H9 (cell line): Measurements from ENCODE around the gene USP37. TPM values are rescaled to one million over a fixed set of nuclear protein-coding genes. Genes with fewer than 3 reads are reported as not detected.
A peak's percentile ranks its signal among the peaks of the same experiment; 100 is the strongest.

Experiments used
- DNase-seq: peaks from one replicate; pipeline ENCODE4 v3.0.0-alpha.2; 2017
- H2AFZ ChIP-seq: one replicate; pipeline ENCODE4 v1.6.1; 2013; ENCODE audit warnings: mild to moderate bottlenecking, low read length, control low read depth, moderate library complexity
- H2AK5ac ChIP-seq: 2 replicates; pipeline ENCODE4 v1.6.1; 2013; ENCODE audit warnings: low read length, control low read depth, mixed read lengths; ENCODE audit not compliant: insufficient read length
- H2BK120ac ChIP-seq: one replicate; pipeline ENCODE4 v1.6.1; 2013; ENCODE audit warnings: low read depth, mild to moderate bottlenecking, low read length, control low read depth, inconsistent platforms; ENCODE audit not compliant: poor library complexity, severe bottlenecking
- H2BK12ac ChIP-seq: 2 replicates; pipeline ENCODE4 v1.6.1; 2013; ENCODE audit warnings: low read length, control low read depth, mixed read lengths, low read depth; ENCODE audit not compliant: insufficient read length
- H2BK15ac ChIP-seq: 2 replicates; pipeline ENCODE4 v1.6.1; 2013; ENCODE audit warnings: low read depth, low read length, control low read depth
- H2BK20ac ChIP-seq: one replicate; pipeline ENCODE4 v1.6.1; 2013; ENCODE audit warnings: low read depth, mild to moderate bottlenecking, low read length, control low read depth, inconsistent platforms; ENCODE audit not compliant: poor library complexity, severe bottlenecking
- H2BK5ac ChIP-seq: 2 replicates; pipeline ENCODE4 v1.6.1; 2013; ENCODE audit warnings: low read length, control low read depth, mixed read lengths; ENCODE audit not compliant: insufficient read length
- H3K14ac ChIP-seq: 2 replicates; pipeline ENCODE4 v1.6.1; 2013; ENCODE audit warnings: low read length, control low read depth; ENCODE audit not compliant: insufficient read depth
- H3K18ac ChIP-seq: 2 replicates; pipeline ENCODE4 v1.6.1; 2013; ENCODE audit warnings: low read depth, mild to moderate bottlenecking, mixed read lengths, low read length, control low read depth; ENCODE audit not compliant: insufficient read length
- H3K23ac ChIP-seq: 2 replicates; pipeline ENCODE4 v1.6.1; 2013; ENCODE audit warnings: low read length, control low read depth, mixed read lengths, low read depth; ENCODE audit not compliant: insufficient read length
- H3K23me2 ChIP-seq: 2 replicates; pipeline ENCODE4 v1.6.1; 2013; ENCODE audit warnings: low read depth, mild to moderate bottlenecking, mixed read lengths, low read length, control low read depth; ENCODE audit not compliant: insufficient read length, poor library complexity, severe bottlenecking
- H3K27ac ChIP-seq: 2 replicates; pipeline ENCODE4 v1.5.1; 2013; ENCODE audit warnings: low read length, control low read depth, mixed read lengths, low read depth; ENCODE audit not compliant: insufficient read length
- H3K27me3 ChIP-seq: 2 replicates; pipeline ENCODE4 v1.6.1; 2013; ENCODE audit warnings: low read length, control low read depth, inconsistent platforms; ENCODE audit not compliant: insufficient read depth
- H3K4ac ChIP-seq: 2 replicates; pipeline ENCODE4 v1.6.1; 2013; ENCODE audit warnings: low read depth, mild to moderate bottlenecking, control low read depth, inconsistent platforms, low read length, moderate library complexity
- H3K4me1 ChIP-seq: 2 replicates; pipeline ENCODE4 v1.6.1; 2013; ENCODE audit warnings: low read length, control low read depth, inconsistent platforms; ENCODE audit not compliant: insufficient read depth
- H3K4me2 ChIP-seq: 2 replicates; pipeline ENCODE4 v1.6.1; 2013; ENCODE audit warnings: low read length, control low read depth, mixed read lengths; ENCODE audit not compliant: insufficient read length, insufficient read depth
- H3K56ac ChIP-seq: 2 replicates; pipeline ENCODE4 v1.6.1; 2013; ENCODE audit warnings: low read depth, mild to moderate bottlenecking, mixed read lengths, low read length, control low read depth; ENCODE audit not compliant: insufficient read length
- H3K79me1 ChIP-seq: 2 replicates; pipeline ENCODE4 v1.6.1; 2013; ENCODE audit warnings: low read depth, mild to moderate bottlenecking, moderate library complexity, low read length, control low read depth, inconsistent platforms; ENCODE audit not compliant: insufficient read depth, poor library complexity, severe bottlenecking
- H3K79me2 ChIP-seq: 2 replicates; pipeline ENCODE4 v1.6.1; 2013; ENCODE audit warnings: low read length, control low read depth, inconsistent platforms; ENCODE audit not compliant: insufficient read depth
- H3K9ac ChIP-seq: 2 replicates; pipeline ENCODE4 v1.6.1; 2013; ENCODE audit warnings: low read length, control low read depth, mixed read lengths; ENCODE audit not compliant: insufficient read length; ENCODE audit errors: extremely low read depth
- H3K9me3 ChIP-seq: one replicate; pipeline ENCODE4 v1.6.1; 2013; ENCODE audit warnings: low read depth, low read length, inconsistent platforms; ENCODE audit not compliant: control insufficient read depth
- H3T11ph ChIP-seq: one replicate; pipeline ENCODE4 v1.6.1; 2013; ENCODE audit warnings: mild to moderate bottlenecking, low read length, control low read depth, inconsistent platforms
- H4K20me1 ChIP-seq: one replicate; pipeline ENCODE4 v1.6.1; 2013; ENCODE audit not compliant: control insufficient read depth, insufficient read length, insufficient read depth
- H4K5ac ChIP-seq: 2 replicates; pipeline ENCODE4 v1.6.1; 2013; ENCODE audit warnings: low read depth, mild to moderate bottlenecking, mixed read lengths, low read length, control low read depth; ENCODE audit not compliant: insufficient read length
- H4K8ac ChIP-seq: replicated peaks from 2 replicates; pipeline ENCODE4 v1.6.1; 2013; ENCODE audit warnings: low read length, control low read depth, mixed read lengths, low read depth; ENCODE audit not compliant: insufficient read length
- H4K91ac ChIP-seq: 2 replicates; pipeline ENCODE4 v1.6.1; 2013; ENCODE audit warnings: low read depth, mild to moderate bottlenecking, moderate library complexity, mixed read lengths, low read length, control low read depth; ENCODE audit not compliant: insufficient read length
- H3K27ac Mint-ChIP-seq, 3 experiments: 2 replicates in 2 of 3; 3 replicates in 1 of 3; pipeline ENCODE4 v1.8.0; 2020 to 2021; ENCODE audit warnings: mixed read lengths in 3 of 3, mild to moderate bottlenecking in 1 of 3, moderate library complexity in 1 of 3
- H3K27me3 Mint-ChIP-seq: 2 replicates; pipeline ENCODE4 v1.8.0; 2021; ENCODE audit warnings: low read depth, mild to moderate bottlenecking, moderate library complexity, mixed read lengths
- H3K36me3 Mint-ChIP-seq, 3 experiments: 2 replicates in 2 of 3; 3 replicates in 1 of 3; pipeline ENCODE4 v1.8.0; 2020 to 2021; ENCODE audit warnings: low read depth in 3 of 3, mixed read lengths in 3 of 3; ENCODE audit not compliant: insufficient read depth in 1 of 3
- H3K4me1 Mint-ChIP-seq, 2 experiments: 2 replicates each; pipeline ENCODE4 v1.8.0; 2020; ENCODE audit warnings: mixed read lengths in 2 of 2
- H3K4me3 Mint-ChIP-seq, 2 experiments: 2 replicates in 1 of 2; 3 replicates in 1 of 2; pipeline ENCODE4 v1.8.0; 2020 to 2021; ENCODE audit warnings: mild to moderate bottlenecking in 2 of 2, mixed read lengths in 2 of 2, moderate library complexity in 1 of 2
- H3K9me3 Mint-ChIP-seq, 2 experiments: 2 replicates in 1 of 2; 3 replicates in 1 of 2; pipeline ENCODE4 v1.8.0; 2020; ENCODE audit warnings: mild to moderate bottlenecking in 2 of 2, mixed read lengths in 2 of 2, moderate library complexity in 1 of 2
- WGBS: extraction: QIAGEN DNeasy Blood & Tissue Kit; methylation state at CpG from one replicate; pipeline ENCODE4 v1.1.7; 2013; ENCODE audit warnings: missing lambda C conversion rate, low lambda C conversion rate, mixed read lengths; ENCODE audit not compliant: insufficient read length; ENCODE audit errors: extremely low coverage; 5-methylcytosine and 5-hydroxymethylcytosine counted together
- total RNA-seq: library from RNA; stranded (reverse); gene quantifications from 2 replicates; pipeline ENCODE4 v1.2.1, GENCODE V29; 2021
- TF ChIP-seq, protein P1 (sequence below): fragments of 200-600 bp; sonication (generic); conservative IDR thresholded peaks from 3 replicates; pipeline ENCODE4 v1.8.0; 2021; ENCODE audit warnings: antibody characterized with exemption, mild to moderate bottlenecking

Gene USP37
- total RNA-seq, 1 experiment from 2014 or later, result 34.9 TPM

DNA sequence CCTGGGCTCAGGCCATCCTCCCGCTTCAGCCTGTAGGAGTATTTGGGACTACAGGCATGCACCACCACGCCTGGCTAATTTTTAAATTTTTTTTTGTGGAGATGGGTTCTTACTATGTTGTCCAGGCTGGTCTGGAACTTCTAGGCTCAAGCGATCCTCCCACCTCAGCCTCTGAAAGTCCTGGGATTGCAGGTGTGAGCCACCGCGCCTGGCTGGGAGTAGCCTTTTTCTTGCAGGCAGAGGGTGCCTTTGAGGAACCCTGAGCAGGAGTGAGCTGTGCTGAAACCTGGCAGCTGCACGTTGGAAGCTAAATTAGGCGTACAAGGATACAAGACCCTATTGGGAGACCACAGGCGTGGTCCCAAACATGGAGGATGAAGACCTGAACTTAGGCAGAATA is 160.4 kb downstream of the USP37 start:
- Histone ChIP-seq H4K91ac (no peak overlapping the region), H3K4me2 (no peak overlapping the region), H2BK5ac (no peak overlapping the region), H3K14ac (no peak overlapping the region), H3K9ac (no peak overlapping the region), H2AFZ (no peak overlapping the region), H3K18ac (no peak overlapping the region), H3K56ac (no peak overlapping the region), H3K23me2 (peaks cover 15% of the 10 kb centered on the region), H2AK5ac (no peak overlapping the region), H2BK15ac (no peak overlapping the region), H2BK120ac (no peak overlapping the region), H3K79me1 (no peaks in the 10 kb centered on the region), H3K9me3 (no peaks in the 10 kb centered on the region), H3K79me2 (no peaks in the 10 kb centered on the region), H4K20me1 (no peaks in the 10 kb centered on the region), H3T11ph (no peak overlapping the region), H3K23ac (no peak overlapping the region), H4K5ac (no peak overlapping the region), H2BK20ac (no peak overlapping the region), H2BK12ac (no peak overlapping the region), H3K4ac (no peak overlapping the region), H3K27me3 (no peaks in the 10 kb centered on the region), H4K8ac (no peak overlapping the region), H3K27ac (no peak overlapping the region), H3K4me1 (peaks cover 4% of the 10 kb centered on the region; the same call in 1 of the 2 replicates)
- no peaks in the 10 kb centered on the region for H3K9me3 Mint-ChIP-seq
- H3K36me3 Mint-ChIP-seq, result peaks cover 4 to 19% (median 18%) of the 10 kb centered on the region in 3 experiments; a peak in 6 of 7 replicates
- no CpG with 5 or more reads among the region's 8 CpGs for WGBS
- H3K27me3 Mint-ChIP-seq, result no peaks in the 10 kb centered on the region
- DNase-seq, result peak; percentile 32
- TF ChIP-seq, protein P1, sequence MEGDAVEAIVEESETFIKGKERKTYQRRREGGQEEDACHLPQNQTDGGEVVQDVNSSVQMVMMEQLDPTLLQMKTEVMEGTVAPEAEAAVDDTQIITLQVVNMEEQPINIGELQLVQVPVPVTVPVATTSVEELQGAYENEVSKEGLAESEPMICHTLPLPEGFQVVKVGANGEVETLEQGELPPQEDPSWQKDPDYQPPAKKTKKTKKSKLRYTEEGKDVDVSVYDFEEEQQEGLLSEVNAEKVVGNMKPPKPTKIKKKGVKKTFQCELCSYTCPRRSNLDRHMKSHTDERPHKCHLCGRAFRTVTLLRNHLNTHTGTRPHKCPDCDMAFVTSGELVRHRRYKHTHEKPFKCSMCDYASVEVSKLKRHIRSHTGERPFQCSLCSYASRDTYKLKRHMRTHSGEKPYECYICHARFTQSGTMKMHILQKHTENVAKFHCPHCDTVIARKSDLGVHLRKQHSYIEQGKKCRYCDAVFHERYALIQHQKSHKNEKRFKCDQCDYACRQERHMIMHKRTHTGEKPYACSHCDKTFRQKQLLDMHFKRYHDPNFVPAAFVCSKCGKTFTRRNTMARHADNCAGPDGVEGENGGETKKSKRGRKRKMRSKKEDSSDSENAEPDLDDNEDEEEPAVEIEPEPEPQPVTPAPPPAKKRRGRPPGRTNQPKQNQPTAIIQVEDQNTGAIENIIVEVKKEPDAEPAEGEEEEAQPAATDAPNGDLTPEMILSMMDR, result no peak
- no peak overlapping the region for H3K27ac Mint-ChIP-seq
- H3K4me3 Mint-ChIP-seq, result peak overlapping the region in 1 of 2 experiments; percentile 34; a peak in 2 of 5 replicates
- H3K4me1 Mint-ChIP-seq, result peaks cover 19 to 26% of the 10 kb centered on the region in 2 experiments
